ENCODE measurements around the gene SLC25A20. TPM values are rescaled to one million over a fixed set of nuclear protein-coding genes. Genes with fewer than 3 reads are reported as not detected.

Gene SLC25A20
- total RNA-seq, 2 donors from 2014 or later: 12.2 to 14.8 TPM

DNA sequence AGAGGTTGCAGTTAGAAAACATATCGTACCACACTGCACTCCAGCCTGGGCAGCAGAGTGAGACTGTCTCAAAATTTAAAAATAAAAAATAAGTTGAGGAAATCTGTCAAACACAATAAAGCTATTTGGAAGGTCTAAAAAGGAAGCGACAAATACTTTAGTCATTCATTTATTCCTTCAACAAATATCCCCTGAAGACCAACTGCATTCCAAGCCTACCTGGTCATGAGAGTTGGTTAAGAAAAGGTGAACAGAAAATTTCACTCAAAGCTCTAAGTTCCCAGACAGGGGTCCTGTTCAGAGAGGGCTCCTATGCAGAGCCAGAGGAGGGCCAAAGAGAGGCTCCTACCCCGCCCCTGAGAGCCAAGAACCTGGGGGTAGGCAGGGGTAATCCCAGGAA, 35.6 kb downstream of the SLC25A20 start:
- Histone ChIP-seq H3K4me1 (replicated peaks) (no peaks in the 10 kb centered on the region), H3K9me3 (no peaks in the 10 kb centered on the region), H3K27ac (no peak overlapping the region), H3K4me3 (no peak overlapping the region), H3K27me3 (replicated peaks; ENCODE audit: insufficient read depth) (no peaks in the 10 kb centered on the region), H3K36me3 (no peaks in the 10 kb centered on the region)
- 99% methylated on average over 3 of the region's 3 CpGs for WGBS
- intact Hi-C loops (cut with DNase I): no loop called here
- no peak for DNase-seq (ENCODE audit: low spot score)
- TF ChIP-seq, protein P1, sequence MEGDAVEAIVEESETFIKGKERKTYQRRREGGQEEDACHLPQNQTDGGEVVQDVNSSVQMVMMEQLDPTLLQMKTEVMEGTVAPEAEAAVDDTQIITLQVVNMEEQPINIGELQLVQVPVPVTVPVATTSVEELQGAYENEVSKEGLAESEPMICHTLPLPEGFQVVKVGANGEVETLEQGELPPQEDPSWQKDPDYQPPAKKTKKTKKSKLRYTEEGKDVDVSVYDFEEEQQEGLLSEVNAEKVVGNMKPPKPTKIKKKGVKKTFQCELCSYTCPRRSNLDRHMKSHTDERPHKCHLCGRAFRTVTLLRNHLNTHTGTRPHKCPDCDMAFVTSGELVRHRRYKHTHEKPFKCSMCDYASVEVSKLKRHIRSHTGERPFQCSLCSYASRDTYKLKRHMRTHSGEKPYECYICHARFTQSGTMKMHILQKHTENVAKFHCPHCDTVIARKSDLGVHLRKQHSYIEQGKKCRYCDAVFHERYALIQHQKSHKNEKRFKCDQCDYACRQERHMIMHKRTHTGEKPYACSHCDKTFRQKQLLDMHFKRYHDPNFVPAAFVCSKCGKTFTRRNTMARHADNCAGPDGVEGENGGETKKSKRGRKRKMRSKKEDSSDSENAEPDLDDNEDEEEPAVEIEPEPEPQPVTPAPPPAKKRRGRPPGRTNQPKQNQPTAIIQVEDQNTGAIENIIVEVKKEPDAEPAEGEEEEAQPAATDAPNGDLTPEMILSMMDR (IDR thresholded peaks at IDR 0.05): no peak
- TF ChIP-seq POLR2AphosphoS5 (IDR thresholded peaks at IDR 0.05) (no peak), POLR2A (IDR thresholded peaks at IDR 0.05) (no peak)

DNA sequence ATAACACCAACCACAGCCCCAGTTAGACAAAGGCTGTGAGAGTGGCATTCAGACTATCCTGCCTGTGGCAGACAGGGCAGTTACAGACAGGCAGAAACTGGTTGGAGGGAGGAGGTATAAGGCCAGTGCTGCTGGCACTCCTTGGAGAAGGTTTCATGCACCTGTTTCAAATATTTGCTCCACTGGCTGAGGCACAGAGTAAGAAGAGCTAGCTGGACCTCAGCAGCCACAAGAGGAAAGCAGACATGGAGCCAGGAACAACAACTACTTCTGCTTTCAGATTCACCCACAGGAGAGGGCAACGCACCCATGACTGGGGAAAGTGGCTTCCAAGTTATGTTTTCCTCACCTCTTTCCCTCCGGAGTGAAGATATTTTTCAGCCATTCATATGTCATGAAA, 39.5 kb downstream of the SLC25A20 start:
- no peaks in the 10 kb centered on the region for H3K36me3 ChIP-seq
- intact Hi-C loops (cut with DNase I): no loop called here
- H3K4me1 ChIP-seq (replicated peaks): no peaks in the 10 kb centered on the region
- no peaks in the 10 kb centered on the region for H3K9me3 ChIP-seq
- no peak overlapping the region for H3K27ac ChIP-seq
- TF ChIP-seq POLR2AphosphoS5 (IDR thresholded peaks at IDR 0.05) (no peak), POLR2A (IDR thresholded peaks at IDR 0.05) (no peak)
- TF ChIP-seq, protein P1 (IDR thresholded peaks at IDR 0.05): no peak
- no peaks in the 10 kb centered on the region for H3K27me3 ChIP-seq (replicated peaks; ENCODE audit: insufficient read depth)
- DNase-seq (ENCODE audit: low spot score): no peak
- no peak overlapping the region for H3K4me3 ChIP-seq
- WGBS: 70% methylated on average over 2 of the region's 2 CpGs

DNA sequence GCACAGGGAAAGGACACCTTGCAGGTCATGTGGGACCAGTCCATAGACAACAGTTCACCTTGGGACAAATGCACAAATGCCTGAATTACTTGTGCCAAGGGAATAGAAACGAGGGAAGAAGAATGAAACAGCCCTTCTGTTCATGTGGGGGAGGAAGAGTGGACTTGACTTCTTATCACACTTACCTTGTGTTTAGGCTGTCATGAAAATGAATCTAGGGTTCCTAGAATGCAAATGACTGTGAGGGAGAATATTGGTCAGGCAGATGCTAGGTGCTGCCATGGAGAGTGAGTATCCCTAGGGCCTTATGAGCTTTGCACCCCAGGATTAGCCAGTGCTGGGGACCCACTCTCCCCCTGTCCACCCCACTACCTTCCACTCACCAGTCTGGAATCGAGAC, 40.0 kb downstream of the SLC25A20 start:
- H3K4me3 ChIP-seq: no peak overlapping the region
- H3K27ac ChIP-seq: no peak overlapping the region
- WGBS: 87% methylated on average over 2 of the region's 2 CpGs
- no peaks in the 10 kb centered on the region for H3K9me3 ChIP-seq
- H3K36me3 ChIP-seq: no peaks in the 10 kb centered on the region
- TF ChIP-seq POLR2AphosphoS5 (IDR thresholded peaks at IDR 0.05): no peak
- TF ChIP-seq, protein P1 (IDR thresholded peaks at IDR 0.05): no peak
- no peaks in the 10 kb centered on the region for H3K27me3 ChIP-seq (replicated peaks; ENCODE audit: insufficient read depth)
- intact Hi-C loops (cut with DNase I): no loop called here
- no peak for DNase-seq (ENCODE audit: low spot score)
- H3K4me1 ChIP-seq (replicated peaks): no peaks in the 10 kb centered on the region

DNA sequence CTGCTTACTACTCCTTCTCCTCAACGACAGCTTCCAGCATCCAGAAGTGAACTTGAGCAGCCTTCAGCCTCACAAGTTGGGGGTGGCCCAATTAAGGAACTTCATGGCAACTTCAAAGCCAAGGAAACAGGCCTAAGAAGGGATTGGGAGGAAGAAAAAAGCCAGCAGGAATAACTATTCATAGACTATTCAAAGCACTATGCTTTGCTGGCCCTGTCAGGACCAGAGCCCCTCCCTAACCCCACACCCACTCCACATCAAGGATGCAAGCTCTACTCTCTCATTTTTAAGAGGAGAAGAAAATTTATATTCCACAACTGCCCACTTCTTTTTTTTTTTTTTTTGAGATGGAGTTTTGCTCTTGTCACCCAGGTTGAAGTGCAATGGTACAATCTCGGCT, 41.0 kb downstream of the SLC25A20 start:
- WGBS: 69% methylated on average over 2 of the region's 2 CpGs
- Histone ChIP-seq H3K27ac (no peak overlapping the region), H3K27me3 (replicated peaks; ENCODE audit: insufficient read depth) (no peaks in the 10 kb centered on the region), H3K4me3 (no peak overlapping the region), H3K9me3 (no peaks in the 10 kb centered on the region), H3K4me1 (replicated peaks) (no peaks in the 10 kb centered on the region), H3K36me3 (no peaks in the 10 kb centered on the region)
- TF ChIP-seq POLR2A (IDR thresholded peaks at IDR 0.05): no peak
- TF ChIP-seq, protein P1 (IDR thresholded peaks at IDR 0.05): no peak
- no peak for TF ChIP-seq POLR2AphosphoS5 (IDR thresholded peaks at IDR 0.05)
- intact Hi-C loops (cut with DNase I): no loop called here
- no peak for DNase-seq (ENCODE audit: low spot score)

DNA sequence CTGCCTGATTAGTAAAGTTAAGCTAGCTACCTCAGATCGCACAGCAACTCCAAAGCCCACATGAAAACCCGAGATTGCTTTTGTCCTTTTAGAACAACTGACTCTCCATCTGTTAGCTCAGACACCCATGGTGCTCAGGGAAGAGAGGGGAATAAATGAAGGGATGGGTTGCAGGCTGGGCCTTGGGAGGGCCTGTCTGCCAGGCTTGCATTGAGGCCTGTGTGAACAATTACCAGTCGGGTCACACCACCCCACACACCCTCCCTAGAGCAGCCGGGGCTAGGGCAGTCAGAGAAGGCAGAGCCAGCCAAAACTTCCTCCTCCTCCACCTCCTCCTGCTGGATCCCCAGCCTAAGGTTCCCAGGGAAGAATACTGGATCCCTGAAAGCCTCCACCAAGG, 42.2 kb downstream of the SLC25A20 start:
- WGBS: 51% methylated on average over 4 of the region's 4 CpGs
- no peak for DNase-seq (ENCODE audit: low spot score)
- Histone ChIP-seq H3K27ac (no peak overlapping the region), H3K27me3 (replicated peaks; ENCODE audit: insufficient read depth) (no peaks in the 10 kb centered on the region), H3K9me3 (no peaks in the 10 kb centered on the region), H3K36me3 (no peaks in the 10 kb centered on the region), H3K4me1 (replicated peaks) (no peaks in the 10 kb centered on the region), H3K4me3 (no peak overlapping the region)
- intact Hi-C loops (cut with DNase I): no loop called here
- TF ChIP-seq POLR2AphosphoS5 (IDR thresholded peaks at IDR 0.05) (no peak), POLR2A (IDR thresholded peaks at IDR 0.05) (no peak)
- TF ChIP-seq, protein P1 (IDR thresholded peaks at IDR 0.05): no peak
